Neural cell (in vitro differentiated cells): ENCODE results near the gene SLC6A5. TPM values are rescaled to one million over a fixed set of nuclear protein-coding genes. Genes with fewer than 3 reads are reported as not detected.

Experiments
- H2AFZ ChIP-seq: fragments of 200-600, 300-800 bp; sonication (generic), shearing (Covaris generic); 2 replicates; pipeline ENCODE4 v1.6.0; 2014; ENCODE audit warnings: low read depth, mild to moderate bottlenecking, antibody characterized with exemption, low read length, moderate library complexity
- H3F3A ChIP-seq: fragments of 200-600 bp; shearing (Covaris generic); 2 replicates; pipeline ENCODE4 v1.6.1; 2016; ENCODE audit warnings: mild to moderate bottlenecking, moderate library complexity, mixed read lengths, antibody characterized with exemption, low read length; ENCODE audit not compliant: insufficient read depth, poor library complexity, severe bottlenecking
- H3K27ac ChIP-seq: fragments of 200-600, 300-800 bp; sonication (generic), shearing (Covaris generic); 2 replicates; pipeline ENCODE4 v1.5.1; 2014; ENCODE audit warnings: mild to moderate bottlenecking, low read length, moderate library complexity
- H3K27me3 ChIP-seq: fragments of 300-800, 200-600 bp; sonication (generic), shearing (Covaris generic); 2 replicates; pipeline ENCODE4 v1.6.0; 2014; ENCODE audit warnings: mild to moderate bottlenecking, low read depth, low read length, moderate library complexity; ENCODE audit not compliant: insufficient read depth
- H3K36me3 ChIP-seq: fragments of 300-800, 200-600 bp; sonication (generic), shearing (Covaris generic); 2 replicates; pipeline ENCODE4 v1.5.1; 2014; ENCODE audit warnings: mild to moderate bottlenecking, antibody characterized with exemption, low read length, moderate library complexity; ENCODE audit not compliant: insufficient read depth
- H3K4me2 ChIP-seq: fragments of 300-800, 200-600 bp; sonication (generic), shearing (Covaris generic); 2 replicates; pipeline ENCODE4 v1.6.0; 2014; ENCODE audit warnings: mild to moderate bottlenecking, low read length
- H3K4me3 ChIP-seq: fragments of 300-800, 200-600 bp; sonication (generic), shearing (Covaris generic); 2 replicates; pipeline ENCODE4 v1.5.1; 2014; ENCODE audit warnings: mild to moderate bottlenecking, low read length, moderate library complexity
- H3K79me2 ChIP-seq: fragments of 200-600 bp; shearing (Covaris generic); replicated peaks from 2 replicates; pipeline ENCODE4 v1.6.0; 2014; ENCODE audit warnings: mild to moderate bottlenecking, low read length, moderate library complexity; ENCODE audit not compliant: insufficient read depth
- H3K9ac ChIP-seq: fragments of 300-800, 200-600 bp; sonication (generic), shearing (Covaris generic); 2 replicates; pipeline ENCODE4 v1.6.1; 2016; ENCODE audit warnings: mild to moderate bottlenecking, low read length, mixed read lengths
- H3K9me2 ChIP-seq: fragments of 200-600 bp; shearing (Covaris generic); 2 replicates; pipeline ENCODE4 v1.6.1; 2016; ENCODE audit warnings: mild to moderate bottlenecking, low read length, mixed read lengths; ENCODE audit not compliant: insufficient read depth
- H3K9me3 ChIP-seq: fragments of 200-600, 300-800 bp; sonication (generic), shearing (Covaris generic); 2 replicates; pipeline ENCODE4 v1.6.1; 2016; ENCODE audit warnings: mild to moderate bottlenecking, mixed run types, low read length, moderate library complexity, mixed read lengths
- H4K20me1 ChIP-seq: fragments of 200-600 bp; shearing (Covaris generic); 2 replicates; pipeline ENCODE4 v1.6.1; 2016; ENCODE audit warnings: mild to moderate bottlenecking, mixed run types; ENCODE audit not compliant: insufficient read depth
- CTCF ChIP-seq: fragments of 450-650 bp; IDR thresholded peaks from 2 replicates; pipeline ENCODE4 v1.5.1; 2014; ENCODE audit warnings: antibody characterized with exemption, mild to moderate bottlenecking, moderate library complexity; ENCODE audit not compliant: poor library complexity, severe bottlenecking
- EP300 ChIP-seq: fragments of 450-650 bp; conservative IDR thresholded peaks from 2 replicates; pipeline ENCODE4 v1.6.1; 2014; ENCODE audit warnings: antibody characterized with exemption, mild to moderate bottlenecking, moderate library complexity; ENCODE audit not compliant: poor library complexity, severe bottlenecking
- MXI1 ChIP-seq: fragments of 450-650 bp; conservative IDR thresholded peaks from 2 replicates; pipeline ENCODE4 v1.6.1; 2014; ENCODE audit warnings: antibody characterized with exemption, mild to moderate bottlenecking; ENCODE audit not compliant: poor library complexity, severe bottlenecking
- POLR2AphosphoS5 ChIP-seq: IDR thresholded peaks from 2 replicates; pipeline ENCODE4 v1.6.1; 2012
- RAD21 ChIP-seq: fragments of 450-650 bp; conservative IDR thresholded peaks from 2 replicates; pipeline ENCODE4 v1.6.1; 2014; ENCODE audit warnings: antibody characterized with exemption, mild to moderate bottlenecking, moderate library complexity
- REST ChIP-seq: IDR thresholded peaks from 2 replicates; pipeline ENCODE4 v1.6.1; 2012; ENCODE audit warnings: borderline replicate concordance
- SMC3 ChIP-seq: fragments of 450-650 bp; conservative IDR thresholded peaks from 2 replicates; pipeline ENCODE4 v1.6.1; 2014; ENCODE audit warnings: antibody characterized with exemption, mild to moderate bottlenecking, moderate library complexity; ENCODE audit not compliant: poor library complexity
- polyA minus RNA-seq: library from RNA; depleted of rRNA, polyadenylated mRNA; stranded (reverse); fragments of >200 nt; gene quantifications from 2 replicates; pipeline ENCODE4 v1.2.3, GENCODE V29; 2014
- polyA plus RNA-seq: library from polyadenylated mRNA; depleted of rRNA; stranded (reverse); fragments of >200 nt; gene quantifications from 2 replicates; pipeline ENCODE4 v1.2.3, GENCODE V29; 2014

SLC6A5 gene
- polyA plus RNA-seq (not detected in 2 replicates), polyA minus RNA-seq (not detected in 2 replicates)

GRCh38 chr11:20599221-20600019, at the start of gene SLC6A5:
TSS of gene SLC6A5 (plus strand) at chr11:20599608. CDS start at chr11:20599673, 65 bp downstream.
- H3F3A ChIP-seq, result no peaks in the 10 kb centered on the region

GRCh38 chr11:20551096-20551495, 48.3 kb upstream of the SLC6A5 start:
- H3K9me2 ChIP-seq, result no peaks in the 10 kb centered on the region
- H3K4me2 ChIP-seq, result no peak overlapping the region
- no peak overlapping the region for H3K9ac ChIP-seq
- no peak overlapping the region for H3K4me3 ChIP-seq
- H3K36me3 ChIP-seq, result no peaks in the 10 kb centered on the region
- H2AFZ ChIP-seq, result no peak overlapping the region
- no peaks in the 10 kb centered on the region for H3K79me2 ChIP-seq
- H3K27me3 ChIP-seq, result no peaks in the 10 kb centered on the region
- H3K9me3 ChIP-seq, result no peaks in the 10 kb centered on the region
- no peaks in the 10 kb centered on the region for H4K20me1 ChIP-seq
- H3F3A ChIP-seq, result no peaks in the 10 kb centered on the region
- no peak overlapping the region for H3K27ac ChIP-seq
- TF ChIP-seq POLR2AphosphoS5, result no peak
- TF ChIP-seq EP300, result no peak
- TF ChIP-seq RAD21, result no peak
- no peak for TF ChIP-seq REST
- TF ChIP-seq MXI1, result no peak
- TF ChIP-seq SMC3, result no peak

More at GRCh38 chr11:20599221-20600019, at the start of gene SLC6A5:
- Histone ChIP-seq H3K79me2 (no peaks in the 10 kb centered on the region), H3K9me2 (no peaks in the 10 kb centered on the region), H4K20me1 (no peaks in the 10 kb centered on the region), H3K4me2 (no peak within 1 kb of the TSS), H3K9ac (no peak within 1 kb of the TSS), H3K36me3 (no peaks in the 10 kb centered on the region), H3K27ac (no peak within 1 kb of the TSS), H3K9me3 (no peaks in the 10 kb centered on the region), H3K27me3 (peaks cover 100% of the 10 kb centered on the region), H2AFZ (no peak within 1 kb of the TSS), H3K4me3 (no peak within 1 kb of the TSS)
- TF ChIP-seq POLR2AphosphoS5, result peak; percentile 26
- peak; percentile 91 for TF ChIP-seq REST
- no peak for TF ChIP-seq RAD21
- TF ChIP-seq CTCF, result no peak
- TF ChIP-seq SMC3, result no peak
- TF ChIP-seq EP300, result no peak
- TF ChIP-seq MXI1, result no peak
